SHP77 treated with DMSO at 0.1 percent for 48 hours (cell line): ENCODE measurements around the gene PCDHGA1.
"Not testable (repeated sequence)": the region's sequence is repeated elsewhere in the genome, so short reads cannot be mapped to it uniquely, and the experiment has no call there.

Experiments used
- DNase-seq: peaks from one replicate; lab custom pipeline; 2025; lab: John Stamatoyannopoulos, UW

PCDHGA1 gene

DNA sequence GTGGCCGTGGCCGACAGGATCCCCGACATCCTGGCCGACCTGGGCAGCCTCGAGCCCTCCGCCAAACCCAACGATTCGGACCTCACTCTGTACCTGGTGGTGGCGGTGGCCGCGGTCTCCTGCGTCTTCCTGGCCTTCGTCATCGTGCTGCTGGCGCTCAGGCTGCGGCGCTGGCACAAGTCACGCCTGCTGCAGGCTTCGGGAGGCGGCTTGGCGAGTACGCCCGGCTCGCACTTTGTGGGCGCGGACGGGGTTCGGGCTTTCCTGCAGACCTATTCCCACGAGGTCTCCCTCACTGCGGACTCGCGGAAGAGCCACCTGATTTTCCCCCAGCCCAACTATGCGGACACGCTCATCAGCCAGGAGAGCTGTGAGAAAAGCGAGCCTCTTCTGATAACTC lies 15.7 kb downstream of the PCDHGA1 start:
- not testable (repeated sequence) for DNase-seq

DNA sequence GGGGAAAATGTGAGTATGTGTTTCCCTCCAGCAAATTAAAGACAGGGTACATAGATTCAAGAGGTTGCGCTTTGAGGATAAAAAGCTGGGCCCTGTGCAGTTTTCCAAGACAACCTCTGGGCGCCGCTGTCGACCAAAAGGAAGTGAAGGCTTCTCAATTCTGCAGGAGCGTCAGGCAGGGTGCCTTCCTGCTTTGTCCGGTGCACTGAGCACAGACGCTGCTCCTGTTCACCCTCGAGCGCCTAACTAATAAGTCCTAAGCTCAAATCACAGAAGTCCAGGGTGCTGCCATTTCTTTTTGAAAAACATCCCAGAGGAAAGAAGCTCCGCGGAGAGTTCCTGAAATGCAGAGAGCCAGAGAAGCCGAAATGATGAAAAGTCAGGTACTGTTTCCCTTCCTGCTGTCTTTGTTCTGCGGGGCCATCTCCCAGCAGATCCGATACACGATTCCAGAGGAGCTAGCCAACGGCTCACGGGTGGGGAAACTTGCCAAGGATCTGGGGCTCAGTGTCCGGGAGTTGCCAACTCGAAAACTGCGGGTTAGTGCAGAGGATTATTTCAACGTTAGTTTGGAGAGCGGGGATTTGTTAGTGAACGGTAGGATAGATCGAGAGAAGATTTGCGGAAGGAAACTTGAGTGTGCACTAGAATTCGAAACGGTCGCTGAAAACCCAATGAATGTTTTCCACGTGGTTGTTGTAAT lies 19.8 kb downstream of the PCDHGA1 start, which contains the start of gene PCDHGB1:
Gene PCDHGB1, plus strand, starts transcription at position 183 of the 703 bp plus-strand sequence. Its CDS starts 162 bp downstream, at position 345.
- no peak for DNase-seq

DNA sequence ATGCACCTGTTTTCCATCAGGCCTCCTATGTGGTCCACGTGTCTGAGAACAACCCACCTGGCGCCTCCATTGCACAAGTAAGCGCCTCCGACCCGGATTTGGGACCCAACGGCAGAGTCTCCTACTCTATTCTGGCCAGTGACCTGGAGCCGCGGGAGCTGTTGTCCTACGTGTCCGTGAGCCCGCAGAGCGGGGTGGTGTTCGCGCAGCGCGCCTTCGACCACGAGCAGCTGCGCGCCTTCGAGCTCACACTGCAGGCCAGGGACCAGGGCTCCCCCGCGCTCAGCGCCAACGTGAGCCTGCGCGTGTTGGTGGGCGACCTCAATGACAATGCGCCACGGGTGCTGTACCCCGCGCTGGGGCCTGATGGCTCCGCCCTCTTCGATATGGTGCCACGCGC lies 21.3 kb downstream of the PCDHGA1 start:
- no peak for DNase-seq

DNA sequence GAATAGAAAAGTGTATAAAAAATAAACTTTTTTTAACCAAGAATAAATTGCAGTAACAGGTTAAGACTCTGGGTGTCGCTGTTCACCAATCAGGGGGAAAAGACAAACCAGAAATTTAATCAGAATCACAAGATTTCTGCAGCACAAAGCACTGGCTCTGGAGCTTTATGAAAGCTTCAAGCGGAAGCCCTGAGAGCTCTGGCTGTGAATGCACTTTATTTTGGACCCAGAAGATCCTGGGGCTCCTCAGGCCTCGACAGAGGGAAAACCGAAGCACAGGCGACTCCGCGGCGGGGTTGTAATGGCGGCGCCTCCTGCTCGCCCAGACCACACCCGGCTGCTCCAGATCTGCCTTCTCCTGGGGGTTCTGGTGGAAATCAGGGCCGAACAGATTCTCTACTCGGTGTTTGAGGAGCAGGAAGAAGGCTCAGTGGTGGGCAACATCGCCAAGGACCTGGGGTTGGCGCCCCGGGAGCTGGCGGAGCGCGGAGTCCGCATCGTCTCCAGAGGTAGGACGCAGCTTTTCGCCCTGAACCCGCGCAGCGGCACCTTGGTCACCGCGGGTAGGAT lies 24.7 kb downstream of the PCDHGA1 start, which contains the start of gene PCDHGA4:
Gene PCDHGA4, plus strand, starts transcription at position 122 of the 570 bp plus-strand sequence. Its CDS starts 87 bp downstream, at position 209.
- no peak for DNase-seq

DNA sequence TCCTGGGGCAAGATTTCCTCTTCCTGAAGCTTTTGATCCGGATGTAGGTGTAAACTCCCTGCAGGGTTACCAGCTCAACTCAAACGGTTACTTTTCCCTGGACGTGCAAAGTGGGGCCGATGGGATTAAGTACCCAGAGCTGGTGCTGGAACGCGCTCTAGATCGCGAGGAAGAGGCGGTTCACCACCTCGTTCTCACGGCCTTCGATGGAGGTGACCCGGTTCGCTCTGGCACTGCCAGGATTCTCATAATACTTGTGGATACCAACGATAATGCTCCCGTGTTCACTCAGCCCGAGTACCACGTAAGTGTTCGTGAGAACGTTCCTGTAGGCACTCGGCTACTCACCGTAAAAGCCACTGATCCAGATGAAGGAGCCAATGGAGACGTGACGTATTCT lies 25.3 kb downstream of the PCDHGA1 start:
- DNase-seq = no peak

DNA sequence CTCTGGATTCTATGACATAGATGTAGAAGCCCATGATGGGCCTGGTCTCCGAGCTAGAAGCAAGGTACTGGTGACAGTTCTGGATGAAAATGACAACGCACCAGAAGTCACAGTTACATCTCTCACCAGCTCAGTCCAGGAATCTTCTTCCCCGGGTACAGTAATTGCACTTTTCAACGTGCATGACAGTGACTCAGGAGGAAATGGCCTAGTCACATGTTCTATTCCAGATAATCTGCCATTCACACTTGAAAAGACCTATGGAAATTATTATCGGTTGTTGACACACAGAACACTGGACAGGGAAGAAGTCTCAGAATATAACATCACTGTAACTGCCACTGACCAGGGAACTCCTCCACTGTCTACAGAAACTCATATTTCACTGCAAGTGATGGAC lies 25.8 kb downstream of the PCDHGA1 start:
- DNase-seq = no peak

DNA sequence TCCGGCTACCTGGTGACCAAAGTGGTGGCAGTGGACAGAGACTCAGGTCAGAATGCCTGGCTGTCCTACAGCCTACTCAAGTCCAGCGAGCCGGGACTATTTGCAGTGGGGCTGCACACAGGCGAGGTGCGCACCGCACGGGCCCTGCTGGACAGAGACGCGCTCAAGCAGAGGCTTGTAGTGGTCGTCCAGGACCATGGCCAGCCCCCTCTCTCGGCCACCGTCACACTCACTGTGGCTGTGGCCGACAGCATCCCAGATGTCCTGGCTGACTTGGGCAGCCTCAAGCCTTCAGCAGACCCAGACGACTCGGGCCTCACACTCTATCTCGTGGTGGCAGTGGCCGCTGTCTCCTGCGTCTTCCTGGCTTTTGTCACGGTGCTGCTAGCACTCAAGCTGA lies 26.6 kb downstream of the PCDHGA1 start:
- DNase-seq = no peak

DNA sequence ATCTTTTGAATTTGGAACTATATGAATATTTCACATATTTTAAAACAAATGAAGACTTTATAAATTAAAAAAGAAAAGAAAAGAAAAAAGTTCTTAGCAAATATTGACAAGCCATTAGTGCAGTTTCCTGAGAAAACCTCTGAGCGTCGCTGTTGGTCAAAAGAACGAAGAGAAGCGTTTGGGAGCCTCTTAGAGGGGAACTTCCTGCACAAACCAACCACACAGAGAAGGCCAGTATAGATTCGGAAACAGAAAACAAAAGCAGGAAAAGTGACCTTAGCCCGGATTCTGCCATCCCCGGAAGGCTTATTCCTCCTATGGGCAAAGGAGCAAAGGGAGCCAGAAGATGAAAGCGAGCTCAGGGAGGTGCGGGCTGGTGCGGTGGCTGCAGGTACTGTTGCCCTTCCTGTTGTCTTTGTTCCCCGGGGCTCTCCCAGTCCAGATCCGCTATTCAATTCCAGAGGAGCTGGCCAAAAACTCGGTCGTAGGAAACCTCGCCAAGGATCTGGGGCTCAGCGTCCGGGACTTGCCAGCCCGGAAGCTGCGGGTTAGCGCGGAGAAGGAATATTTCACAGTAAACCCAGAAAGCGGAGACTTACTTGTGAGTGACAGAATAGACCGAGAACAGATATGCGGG lies 29.6 kb downstream of the PCDHGA1 start, which contains the start of gene PCDHGB2:
Gene PCDHGB2, plus strand, starts transcription at position 205 of the 637 bp plus-strand sequence. Its CDS starts 142 bp downstream, at position 347.
- no peak for DNase-seq

DNA sequence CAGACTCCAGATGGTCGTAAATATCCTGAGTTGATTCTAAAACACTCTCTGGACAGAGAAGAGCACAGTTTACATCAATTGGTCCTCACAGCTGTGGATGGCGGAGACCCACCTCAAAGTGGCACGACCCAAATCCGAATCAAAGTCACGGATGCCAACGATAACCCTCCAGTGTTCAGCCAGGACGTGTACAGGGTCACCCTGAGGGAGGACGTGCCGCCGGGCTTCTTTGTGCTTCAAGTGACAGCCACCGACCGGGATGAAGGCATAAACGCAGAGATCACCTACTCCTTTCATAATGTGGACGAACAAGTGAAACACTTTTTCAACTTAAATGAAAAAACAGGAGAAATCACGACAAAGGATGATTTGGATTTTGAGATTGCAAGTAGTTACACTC lies 30.4 kb downstream of the PCDHGA1 start:
- no peak for DNase-seq

DNA sequence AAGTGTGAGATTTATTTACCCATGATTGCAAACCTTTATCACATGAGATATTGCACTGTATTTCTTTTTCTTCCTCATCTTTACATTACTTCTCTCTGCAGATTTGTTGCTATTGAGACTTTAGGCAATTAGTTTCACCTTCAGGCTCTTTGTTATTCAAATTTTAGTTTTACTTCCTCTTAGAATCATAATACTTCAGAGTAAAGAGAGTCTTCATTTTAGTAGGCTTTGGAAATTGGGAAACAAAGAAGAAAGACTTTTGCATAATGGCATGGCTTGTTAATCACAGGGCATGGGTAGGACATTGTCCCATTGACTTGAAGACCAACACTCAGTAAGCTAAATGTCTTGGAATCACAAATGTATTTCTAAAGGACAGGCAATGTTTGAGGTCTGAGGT lies 32.4 kb downstream of the PCDHGA1 start:
- no peak for DNase-seq

DNA sequence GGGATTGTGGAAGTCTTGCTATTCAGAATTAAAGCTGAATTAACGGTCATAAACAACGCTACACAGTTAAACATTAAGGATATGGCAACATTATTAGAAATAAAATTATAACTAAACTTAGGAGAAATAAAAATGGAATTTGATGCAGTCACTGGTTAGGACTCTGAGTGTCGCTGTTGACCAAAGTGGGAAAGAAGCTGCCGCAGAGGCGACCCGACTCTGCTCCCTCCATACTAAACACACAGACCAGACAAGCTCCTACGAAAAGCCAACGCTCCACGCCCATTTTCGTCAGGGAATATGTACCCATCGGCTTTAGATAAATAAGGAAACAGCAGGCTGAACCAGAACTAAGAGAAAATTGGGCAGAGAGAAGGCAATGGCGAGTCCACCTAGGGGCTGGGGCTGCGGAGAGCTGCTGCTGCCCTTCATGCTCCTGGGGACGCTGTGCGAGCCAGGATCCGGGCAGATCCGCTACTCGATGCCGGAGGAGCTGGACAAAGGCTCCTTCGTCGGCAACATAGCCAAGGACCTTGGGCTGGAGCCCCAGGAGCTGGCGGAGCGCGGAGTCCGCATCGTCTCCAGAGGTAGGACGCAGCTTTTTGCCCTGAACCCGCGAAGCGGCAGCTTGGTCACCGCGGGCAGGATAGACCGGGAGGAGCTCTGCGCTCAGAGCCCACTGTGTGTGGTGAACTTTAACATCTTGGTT lies 33.8 kb downstream of the PCDHGA1 start, which contains the start of gene PCDHGA5:
Gene PCDHGA5, plus strand, starts transcription at position 211 of the 709 bp plus-strand sequence. Its CDS starts 169 bp downstream, at position 380.
- DNase-seq = no peak

DNA sequence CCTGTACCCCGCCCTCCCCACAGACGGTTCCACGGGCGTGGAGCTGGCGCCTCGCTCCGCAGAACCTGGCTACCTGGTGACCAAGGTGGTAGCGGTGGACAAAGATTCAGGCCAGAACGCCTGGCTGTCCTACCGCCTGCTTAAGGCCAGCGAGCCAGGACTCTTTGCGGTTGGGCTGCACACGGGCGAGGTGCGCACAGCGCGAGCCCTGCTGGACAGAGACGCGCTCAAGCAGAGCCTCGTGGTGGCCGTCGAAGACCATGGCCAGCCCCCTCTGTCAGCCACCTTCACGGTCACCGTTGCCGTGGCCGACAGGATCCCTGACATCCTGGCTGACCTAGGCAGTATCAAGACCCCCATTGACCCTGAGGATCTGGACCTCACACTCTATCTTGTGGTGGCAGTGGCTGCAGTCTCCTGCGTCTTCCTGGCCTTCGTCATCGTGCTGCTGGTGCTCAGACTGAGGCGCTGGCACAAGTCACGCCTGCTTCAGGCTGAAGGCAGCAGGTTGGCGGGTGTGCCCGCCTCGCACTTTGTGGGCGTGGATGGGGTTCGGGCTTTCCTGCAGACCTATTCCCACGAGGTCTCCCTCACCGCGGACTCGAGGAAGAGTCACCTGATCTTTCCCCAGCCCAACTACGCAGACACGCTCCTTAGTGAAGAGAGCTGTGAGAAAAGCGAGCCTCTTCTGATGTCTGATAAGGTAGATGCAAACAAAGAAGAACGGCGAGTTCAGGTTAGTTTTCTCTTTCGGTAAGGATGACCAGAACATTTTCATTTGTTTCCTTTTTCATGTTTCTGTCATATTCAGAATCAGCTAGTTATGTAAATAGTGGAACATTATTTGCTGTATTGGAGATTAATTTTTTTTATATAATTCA lies 35.9 kb downstream of the PCDHGA1 start:
- DNase-seq = no peak

DNA sequence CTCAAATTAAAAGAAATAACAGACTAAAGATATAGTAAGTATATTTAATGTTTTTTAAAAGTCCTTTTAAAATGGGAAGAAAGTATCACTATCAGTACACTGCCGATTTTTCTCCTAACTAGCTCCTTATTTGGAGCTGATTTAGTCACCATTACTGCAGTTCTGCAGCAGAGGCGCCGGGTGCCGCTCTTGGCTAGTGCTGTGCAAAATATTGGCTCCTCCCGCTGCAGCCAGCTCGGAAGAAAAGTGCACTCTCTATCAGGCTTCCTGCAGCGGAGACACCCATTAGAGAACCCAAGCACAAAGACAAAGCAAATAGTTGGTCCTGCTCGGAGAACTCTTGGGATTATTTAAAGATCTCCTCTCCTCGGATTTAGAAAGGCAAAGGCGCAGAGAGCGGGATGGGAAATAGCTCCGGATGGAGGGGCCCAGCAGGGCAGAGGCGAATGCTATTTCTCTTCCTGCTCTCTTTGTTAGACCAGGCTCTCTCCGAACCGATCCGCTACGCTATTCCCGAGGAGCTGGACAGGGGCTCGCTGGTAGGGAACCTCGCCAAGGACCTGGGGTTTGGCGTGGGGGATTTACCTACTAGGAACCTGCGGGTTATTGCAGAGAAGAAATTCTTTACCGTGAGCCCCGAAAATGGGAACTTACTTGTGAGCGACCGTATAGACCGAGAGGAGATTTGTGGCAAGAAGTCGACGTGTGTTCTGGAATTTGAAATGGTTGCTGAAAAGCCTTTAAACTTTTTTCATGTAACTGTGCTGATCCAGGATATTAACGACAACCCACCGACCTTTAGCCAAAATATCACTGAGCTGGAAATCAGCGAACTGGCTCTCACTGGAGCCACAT lies 39.9 kb downstream of the PCDHGA1 start, which contains the start of gene PCDHGB3:
Gene PCDHGB3, plus strand, starts transcription at position 249 of the 855 bp plus-strand sequence. Its CDS starts 153 bp downstream, at position 402.
- DNase-seq = no peak

DNA sequence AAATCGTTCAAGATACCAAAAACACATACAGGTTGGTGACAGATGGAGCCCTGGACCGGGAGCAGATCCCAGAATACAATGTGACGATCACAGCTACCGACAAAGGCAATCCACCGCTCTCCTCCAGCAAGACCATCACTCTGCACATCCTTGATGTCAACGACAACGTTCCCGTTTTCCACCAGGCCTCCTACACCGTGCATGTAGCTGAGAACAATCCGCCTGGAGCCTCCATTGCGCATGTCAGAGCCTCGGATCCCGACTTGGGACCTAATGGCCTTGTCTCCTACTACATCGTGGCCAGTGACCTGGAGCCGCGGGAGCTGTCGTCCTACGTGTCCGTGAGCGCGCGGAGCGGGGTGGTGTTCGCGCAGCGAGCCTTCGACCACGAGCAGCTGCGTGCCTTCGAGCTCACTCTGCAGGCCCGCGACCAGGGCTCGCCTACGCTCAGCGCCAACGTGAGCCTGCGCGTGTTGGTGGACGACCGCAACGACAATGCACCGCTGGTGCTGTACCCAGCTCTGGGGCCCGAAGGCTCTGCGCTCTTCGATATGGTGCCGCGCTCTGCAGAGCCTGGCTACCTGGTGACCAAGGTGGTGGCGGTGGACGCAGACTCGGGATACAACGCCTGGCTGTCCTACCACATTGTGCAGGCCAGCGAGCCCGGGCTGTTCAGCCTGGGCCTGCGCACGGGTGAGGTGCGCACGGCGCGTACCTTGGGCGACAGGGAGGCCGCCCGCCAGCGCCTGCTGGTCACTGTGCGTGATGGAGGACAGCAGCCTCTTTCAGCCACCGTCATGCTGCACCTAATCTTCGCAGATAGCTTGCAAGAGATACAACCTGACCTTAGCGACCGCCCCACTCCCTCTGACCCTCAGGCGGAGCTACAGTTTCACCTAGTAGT lies 41.5 kb downstream of the PCDHGA1 start:
- no peak for DNase-seq

DNA sequence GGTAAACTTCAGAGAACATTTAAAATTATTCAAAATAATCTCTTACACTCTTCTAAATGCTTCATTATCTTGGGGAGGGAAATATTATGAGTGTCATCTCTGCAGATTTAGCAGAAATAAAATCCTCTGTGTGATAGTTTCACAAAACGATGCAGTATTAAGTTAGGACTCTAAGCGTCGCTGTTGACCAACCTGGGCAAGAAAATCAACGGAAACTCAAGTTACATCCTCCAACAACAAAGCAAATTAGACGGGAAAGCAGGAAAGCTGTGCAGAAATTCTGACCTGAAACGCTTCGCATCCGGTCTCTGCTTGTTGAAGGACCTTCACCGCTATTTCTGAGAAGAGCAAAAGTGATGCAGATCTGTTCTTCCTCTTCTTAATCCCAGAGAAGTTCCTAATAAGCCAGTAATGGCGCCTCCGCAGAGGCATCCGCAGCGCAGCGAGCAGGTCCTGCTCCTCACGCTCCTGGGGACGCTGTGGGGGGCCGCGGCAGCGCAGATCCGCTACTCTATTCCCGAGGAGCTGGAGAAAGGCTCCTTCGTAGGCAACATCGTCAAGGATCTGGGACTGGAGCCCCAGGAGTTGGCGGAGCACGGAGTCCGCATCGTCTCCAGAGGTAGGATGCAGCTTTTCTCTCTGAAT lies 43.5 kb downstream of the PCDHGA1 start, which contains the start of gene PCDHGA6:
Gene PCDHGA6, plus strand, starts transcription at position 219 of the 645 bp plus-strand sequence. Its CDS starts 193 bp downstream, at position 412.
- DNase-seq = no peak

DNA sequence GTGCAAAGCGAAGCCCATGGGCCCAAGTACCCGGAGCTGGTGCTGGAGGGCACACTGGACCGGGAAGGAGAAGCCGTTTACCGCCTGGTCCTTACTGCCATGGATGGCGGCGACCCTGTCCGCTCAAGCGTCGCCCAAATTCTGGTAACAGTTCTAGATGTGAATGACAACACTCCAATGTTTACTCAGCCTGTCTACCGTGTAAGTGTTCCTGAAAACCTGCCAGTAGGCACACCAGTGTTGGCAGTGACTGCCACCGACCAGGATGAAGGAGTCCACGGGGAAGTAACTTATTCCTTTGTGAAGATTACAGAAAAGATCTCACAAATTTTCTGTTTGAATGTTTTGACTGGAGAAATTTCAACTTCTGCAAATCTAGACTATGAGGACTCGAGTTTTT lies 44.3 kb downstream of the PCDHGA1 start:
- DNase-seq = no peak

DNA sequence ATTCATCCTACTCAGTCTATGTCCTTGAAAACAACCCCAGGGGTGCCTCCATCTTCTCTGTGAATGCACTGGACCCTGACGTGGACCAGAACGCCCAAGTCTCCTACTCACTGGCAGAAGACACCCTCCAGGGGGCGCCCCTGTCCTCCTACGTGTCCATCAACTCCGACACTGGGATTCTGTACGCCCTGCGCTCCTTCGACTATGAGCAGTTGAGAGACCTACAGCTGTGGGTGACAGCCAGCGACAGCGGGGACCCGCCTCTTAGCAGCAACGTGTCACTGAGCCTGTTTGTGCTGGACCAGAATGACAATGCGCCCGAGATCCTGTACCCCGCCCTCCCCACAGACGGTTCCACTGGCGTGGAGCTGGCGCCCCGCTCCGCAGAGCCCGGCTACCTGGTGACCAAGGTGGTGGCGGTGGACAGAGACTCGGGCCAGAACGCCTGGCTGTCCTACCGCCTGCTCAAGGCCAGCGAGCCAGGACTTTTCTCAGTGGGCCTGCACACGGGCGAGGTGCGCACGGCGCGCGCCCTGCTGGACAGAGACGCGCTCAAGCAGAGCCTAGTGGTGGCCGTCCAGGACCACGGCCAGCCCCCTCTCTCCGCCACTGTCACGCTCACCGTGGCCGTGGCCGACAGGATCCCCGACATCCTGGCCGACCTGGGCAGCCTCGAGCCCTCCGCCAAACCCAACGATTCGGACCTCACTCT lies 45.3 kb downstream of the PCDHGA1 start:
- DNase-seq = not testable (repeated sequence)
